Choroid plexus epithelial cell (primary cell): Measurements from ENCODE around the gene RPH3AL.

ENCODE experiments used
- DNase-seq: peaks from one replicate; pipeline ENCODE4 v3.0.0-alpha.2; 2010; ENCODE audit warnings: low read depth
- H3K4me3 ChIP-seq: 2 replicates; pipeline ENCODE4 v1.5.1; 2011; ENCODE audit warnings: low read depth, mild to moderate bottlenecking, control low read depth, low read length, moderate library complexity
- TF ChIP-seq, protein P1 (sequence below): conservative IDR thresholded peaks from 2 replicates; pipeline ENCODE4 v1.5.1; 2011; ENCODE audit warnings: low read depth, mild to moderate bottlenecking, control low read depth, inconsistent platforms, low read length, moderate library complexity

RPH3AL gene

DNA sequence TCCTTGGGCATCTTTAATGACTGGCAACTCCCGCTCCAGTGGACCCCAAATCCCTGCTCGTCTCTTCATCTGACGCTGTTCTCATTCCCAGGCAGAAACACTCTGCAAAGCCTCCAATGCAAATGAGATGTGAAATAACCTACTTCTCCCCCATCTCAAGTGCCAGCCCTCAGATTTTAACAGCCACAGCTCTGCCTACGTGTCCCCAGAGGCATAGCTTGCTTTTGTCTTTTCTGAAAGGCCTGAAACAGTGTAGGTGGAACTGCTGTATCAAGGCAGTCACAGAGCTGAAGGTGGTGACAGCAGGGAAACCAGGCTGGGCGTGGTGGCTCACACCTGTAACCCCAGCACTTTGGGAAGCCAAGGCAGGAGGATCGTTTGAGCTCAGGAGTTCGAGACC is 14.7 kb downstream of the RPH3AL start:
- TF ChIP-seq, protein P1, sequence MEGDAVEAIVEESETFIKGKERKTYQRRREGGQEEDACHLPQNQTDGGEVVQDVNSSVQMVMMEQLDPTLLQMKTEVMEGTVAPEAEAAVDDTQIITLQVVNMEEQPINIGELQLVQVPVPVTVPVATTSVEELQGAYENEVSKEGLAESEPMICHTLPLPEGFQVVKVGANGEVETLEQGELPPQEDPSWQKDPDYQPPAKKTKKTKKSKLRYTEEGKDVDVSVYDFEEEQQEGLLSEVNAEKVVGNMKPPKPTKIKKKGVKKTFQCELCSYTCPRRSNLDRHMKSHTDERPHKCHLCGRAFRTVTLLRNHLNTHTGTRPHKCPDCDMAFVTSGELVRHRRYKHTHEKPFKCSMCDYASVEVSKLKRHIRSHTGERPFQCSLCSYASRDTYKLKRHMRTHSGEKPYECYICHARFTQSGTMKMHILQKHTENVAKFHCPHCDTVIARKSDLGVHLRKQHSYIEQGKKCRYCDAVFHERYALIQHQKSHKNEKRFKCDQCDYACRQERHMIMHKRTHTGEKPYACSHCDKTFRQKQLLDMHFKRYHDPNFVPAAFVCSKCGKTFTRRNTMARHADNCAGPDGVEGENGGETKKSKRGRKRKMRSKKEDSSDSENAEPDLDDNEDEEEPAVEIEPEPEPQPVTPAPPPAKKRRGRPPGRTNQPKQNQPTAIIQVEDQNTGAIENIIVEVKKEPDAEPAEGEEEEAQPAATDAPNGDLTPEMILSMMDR, result no peak
- H3K4me3 ChIP-seq, result no peak overlapping the region

DNA sequence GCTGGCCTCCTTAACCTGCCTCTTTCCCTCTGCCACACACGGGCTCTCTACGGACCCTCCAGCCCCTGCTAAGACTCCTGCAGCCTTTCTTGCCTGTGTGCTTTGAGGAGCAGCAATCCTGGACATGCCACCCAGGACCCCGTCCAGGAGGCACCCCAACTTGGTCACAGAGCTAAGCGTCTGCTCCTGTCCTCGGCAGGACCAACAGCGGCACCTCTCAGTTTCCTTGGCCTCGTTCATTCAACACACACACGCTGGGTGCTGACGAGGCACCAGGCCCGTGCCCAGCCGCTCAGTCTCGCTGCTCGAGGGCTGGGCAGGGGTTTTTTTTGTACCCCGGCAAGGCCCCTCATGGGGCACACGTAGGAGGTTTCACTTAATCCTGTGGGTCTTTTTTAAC is 15.2 kb downstream of the RPH3AL start:
- TF ChIP-seq, protein P1, result no peak
- DNase-seq, result no peak
- no peak overlapping the region for H3K4me3 ChIP-seq

More for the DNA sequence above, 14.7 kb downstream of the RPH3AL start:
- DNase-seq, result no peak

DNA sequence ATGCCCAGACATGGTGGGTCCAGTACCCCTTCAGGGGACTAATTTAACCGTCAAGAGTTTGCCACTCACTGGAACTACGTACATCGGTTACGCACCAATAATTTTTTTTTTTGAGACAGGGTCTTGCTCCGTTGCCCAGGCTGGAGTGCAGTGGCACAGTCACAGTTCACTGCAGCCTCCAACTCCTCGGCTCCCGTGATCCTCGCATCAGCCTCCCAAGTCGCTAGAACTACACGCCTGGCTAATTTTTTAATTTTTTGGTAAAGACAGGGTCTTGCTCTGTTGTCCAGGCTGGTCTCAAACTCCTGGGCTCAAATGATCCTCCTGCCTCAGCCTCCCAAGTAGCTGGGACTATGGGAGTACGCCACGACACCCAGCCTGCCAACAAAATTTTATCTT is 15.6 kb downstream of the RPH3AL start:
- DNase-seq, result no peak
- no peak overlapping the region for H3K4me3 ChIP-seq
- TF ChIP-seq, protein P1, result no peak

DNA sequence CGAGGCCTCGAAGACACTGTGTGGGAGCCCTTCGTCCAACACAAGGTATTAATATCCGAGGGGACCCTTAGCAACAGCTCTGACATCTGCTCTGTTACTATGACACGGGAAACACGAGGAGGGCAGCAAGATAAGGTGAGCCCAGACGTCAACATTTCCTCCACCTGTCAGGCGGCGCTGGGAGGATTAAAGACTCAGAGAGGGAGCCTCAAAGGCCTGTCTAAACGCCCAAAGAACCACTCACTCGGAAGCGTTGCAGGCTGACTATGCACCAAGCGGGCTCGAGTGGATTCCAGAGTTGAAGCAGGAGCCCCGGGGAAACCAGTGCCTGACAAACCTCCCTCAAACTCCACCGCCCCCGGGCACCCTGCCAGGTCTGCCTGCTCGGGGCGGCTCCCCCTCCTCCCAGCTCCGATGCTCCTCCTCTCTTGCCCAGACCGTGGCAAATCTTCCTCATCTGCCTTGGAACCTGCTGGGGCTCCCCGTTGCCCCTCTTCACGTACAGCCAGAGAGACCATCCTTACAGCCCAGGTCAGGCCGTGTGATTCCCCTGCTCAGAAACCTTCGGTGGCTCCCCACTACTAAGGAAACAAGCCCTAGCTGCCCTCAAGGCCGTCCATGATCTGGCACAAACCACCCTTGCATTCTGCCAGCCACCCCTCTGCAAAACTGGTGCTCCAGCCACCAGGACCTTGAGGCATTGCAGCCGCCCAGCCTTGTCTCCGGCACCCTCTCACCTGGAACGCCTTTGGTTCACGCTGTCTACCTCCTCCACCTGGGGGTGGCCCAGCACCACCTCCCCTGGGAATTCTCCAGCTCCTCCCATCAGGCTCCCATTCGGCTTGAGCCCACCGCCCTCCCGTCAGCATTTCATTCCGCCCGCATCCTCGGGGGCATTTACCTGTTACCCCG is 16.2 kb downstream of the RPH3AL start:
- no peak for DNase-seq
- H3K4me3 ChIP-seq, result no peak overlapping the region
- TF ChIP-seq, protein P1, result no peak

DNA sequence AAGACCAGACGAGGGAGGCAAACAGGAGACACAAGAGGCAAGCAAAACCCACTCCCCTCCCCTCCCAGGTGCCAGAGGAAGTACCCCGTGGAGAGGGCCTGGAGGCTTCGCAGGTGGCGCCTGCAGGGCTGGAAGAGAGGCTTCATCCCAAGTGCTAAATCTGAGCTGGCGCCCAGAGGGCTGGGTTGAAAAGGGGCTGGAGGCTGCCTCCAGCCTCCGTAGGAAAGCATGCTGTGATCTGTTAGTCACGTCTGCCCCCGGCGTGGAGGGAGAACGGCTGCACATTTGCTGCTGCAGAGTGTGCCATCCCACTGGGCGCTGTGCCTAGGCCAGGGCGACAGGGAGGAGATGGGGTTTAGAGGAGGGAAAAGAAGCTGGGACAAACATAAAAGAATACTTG is 16.9 kb downstream of the RPH3AL start:
- no peak overlapping the region for H3K4me3 ChIP-seq
- no peak for DNase-seq
- TF ChIP-seq, protein P1, result no peak

DNA sequence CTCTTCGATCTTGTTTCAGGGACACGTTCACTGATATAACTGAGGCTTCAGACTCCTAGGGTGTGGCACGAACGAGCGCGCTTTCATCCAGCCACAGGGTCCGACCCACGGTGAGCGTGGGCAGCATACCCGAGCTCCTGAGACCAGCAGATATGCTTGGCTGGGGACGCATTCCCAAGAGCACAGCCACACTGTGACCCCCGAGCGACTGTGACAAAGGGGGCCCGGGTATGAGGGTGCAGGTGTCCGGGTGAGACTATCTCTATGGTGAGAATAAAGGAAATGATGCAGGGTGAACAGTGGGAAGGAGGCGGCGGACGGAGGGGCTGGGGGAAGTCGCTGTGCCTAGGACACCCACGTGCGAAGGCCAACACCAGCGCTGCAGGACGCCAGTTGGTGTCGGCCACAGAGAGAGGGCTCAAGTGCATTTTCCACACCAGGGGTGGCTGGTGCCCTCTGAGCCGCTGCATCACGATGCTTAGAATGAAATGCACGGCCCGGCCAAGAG is 17.6 kb downstream of the RPH3AL start:
- no peak overlapping the region for H3K4me3 ChIP-seq
- TF ChIP-seq, protein P1, result no peak
- DNase-seq, result no peak
